SK-N-SH treated with all-trans-retinoic acid at 6 μM for 48 hours (cell line): Measurements from ENCODE around the gene TMEM59L.

Experiments used
- ATAC-seq: fragments of 200-7000 bp; cut with Tn5 transposase; 3 replicates; pipeline ENCODE4 v1.9.1; 2020; ENCODE audit warnings: mild to moderate bottlenecking, moderate library complexity
- ARNTL ChIP-seq: fragments of 450-650 bp; formaldehyde crosslinking; IDR thresholded peaks from 2 replicates; pipeline ENCODE4 v1.5.0; 2020; ENCODE audit warnings: low read depth, mild to moderate bottlenecking, moderate library complexity, borderline replicate concordance
- BACH2 ChIP-seq: fragments of 250-450 bp; sonication (Bioruptor Pico); IDR thresholded peaks from 2 replicates; pipeline ENCODE4 v1.9.0; 2021; ENCODE audit warnings: mild to moderate bottlenecking, borderline replicate concordance
- CSDC2 ChIP-seq: fragments of 250-450 bp; sonication (Bioruptor Pico); IDR thresholded peaks from 2 replicates; pipeline ENCODE4 v1.5.0; 2020; ENCODE audit warnings: mild to moderate bottlenecking, moderate library complexity
- ESRRG ChIP-seq: fragments of 250-450 bp; sonication (Bioruptor Pico); IDR thresholded peaks from 2 replicates; pipeline ENCODE4 v1.6.1; 2021; ENCODE audit warnings: mild to moderate bottlenecking
- GLIS3 ChIP-seq: fragments of 250-450 bp; sonication (Bioruptor Pico); IDR thresholded peaks from 2 replicates; pipeline ENCODE4 v1.5.0; 2020; ENCODE audit warnings: mild to moderate bottlenecking, moderate library complexity
- ISL1 ChIP-seq: fragments of 250-450 bp; sonication (Bioruptor Pico); IDR thresholded peaks from 2 replicates; pipeline ENCODE4 v2.1.2; 2022; ENCODE audit warnings: mild to moderate bottlenecking, moderate library complexity
- OSR1 ChIP-seq: fragments of 250-450 bp; sonication (Bioruptor Pico); IDR thresholded peaks from 2 replicates; pipeline ENCODE4 v1.8.0; 2022; ENCODE audit warnings: moderate library complexity, mild to moderate bottlenecking, inconsistent platforms
- PATZ1 ChIP-seq: fragments of 250-450 bp; sonication (Bioruptor Pico); IDR thresholded peaks from 2 replicates; pipeline ENCODE4 v1.8.0; 2020; ENCODE audit warnings: mild to moderate bottlenecking, moderate library complexity, borderline replicate concordance
- POU6F1 ChIP-seq: fragments of 250-450 bp; sonication (Bioruptor Pico); IDR thresholded peaks from 2 replicates; pipeline ENCODE4 v1.8.0; 2021; ENCODE audit warnings: low read depth, mild to moderate bottlenecking, moderate library complexity, borderline replicate concordance
- PPARA ChIP-seq: fragments of 250-450 bp; sonication (Bioruptor Pico); IDR thresholded peaks from 2 replicates; pipeline ENCODE4 v1.5.0; 2020; ENCODE audit warnings: mild to moderate bottlenecking, borderline replicate concordance
- RARB ChIP-seq: fragments of 250-450 bp; sonication (Bioruptor Pico); IDR thresholded peaks from 2 replicates; pipeline ENCODE4 v1.8.0; 2021; ENCODE audit warnings: mild to moderate bottlenecking, moderate library complexity
- SNAI2 ChIP-seq: fragments of 250-450 bp; sonication (Bioruptor Pico); IDR thresholded peaks from 2 replicates; pipeline ENCODE4 v1.5.0; 2020; ENCODE audit warnings: mild to moderate bottlenecking, moderate library complexity
- TCF4 ChIP-seq: fragments of 250-450 bp; sonication (Bioruptor Pico); IDR thresholded peaks from 2 replicates; pipeline ENCODE4 v1.8.0; 2021; ENCODE audit warnings: mild to moderate bottlenecking, moderate library complexity, borderline replicate concordance
- TOX ChIP-seq: fragments of 250-450 bp; sonication (Bioruptor Pico); IDR thresholded peaks from 2 replicates; pipeline ENCODE4 v1.8.0; 2021; ENCODE audit warnings: mild to moderate bottlenecking, moderate library complexity, borderline replicate concordance
- ZC3H10 ChIP-seq: fragments of 250-450 bp; sonication (Bioruptor Pico); IDR thresholded peaks from 2 replicates; pipeline ENCODE4 v1.5.1; 2021; ENCODE audit warnings: mild to moderate bottlenecking, moderate library complexity
- ZFP3 ChIP-seq: fragments of 250-450 bp; sonication (Bioruptor Pico); IDR thresholded peaks from 2 replicates; pipeline ENCODE4 v1.5.0; 2020; ENCODE audit warnings: mild to moderate bottlenecking, moderate library complexity
- ZFP30 ChIP-seq: fragments of 450-650 bp; formaldehyde crosslinking; IDR thresholded peaks from 2 replicates; pipeline ENCODE4 v1.5.0; 2022; ENCODE audit warnings: mild to moderate bottlenecking, moderate library complexity
- ZNF565 ChIP-seq: fragments of 450-650 bp; formaldehyde crosslinking; conservative IDR thresholded peaks from 2 replicates; pipeline ENCODE4 v1.5.0; 2020; ENCODE audit warnings: low read depth, mild to moderate bottlenecking, moderate library complexity
- ZNF70 ChIP-seq: fragments of 450-650 bp; formaldehyde crosslinking; IDR thresholded peaks from 2 replicates; pipeline ENCODE4 v1.5.0; 2020; ENCODE audit warnings: mild to moderate bottlenecking, moderate library complexity
- ZNF8 ChIP-seq: fragments of 450-650 bp; formaldehyde crosslinking; IDR thresholded peaks from 2 replicates; pipeline ENCODE4 v1.5.0; 2020; ENCODE audit warnings: mild to moderate bottlenecking, moderate library complexity
- TF ChIP-seq, protein P1 (sequence below): fragments of 250-450 bp; sonication (Bioruptor Pico); IDR thresholded peaks from 2 replicates; pipeline ENCODE4 v1.5.1; 2021; ENCODE audit warnings: mild to moderate bottlenecking, moderate library complexity
- TF ChIP-seq, protein P2 (sequence below): fragments of 250-450 bp; sonication (Bioruptor Pico); IDR thresholded peaks from 2 replicates; pipeline ENCODE4 v1.5.1; 2020; ENCODE audit warnings: low read depth, mild to moderate bottlenecking, moderate library complexity

The TMEM59L gene

DNA sequence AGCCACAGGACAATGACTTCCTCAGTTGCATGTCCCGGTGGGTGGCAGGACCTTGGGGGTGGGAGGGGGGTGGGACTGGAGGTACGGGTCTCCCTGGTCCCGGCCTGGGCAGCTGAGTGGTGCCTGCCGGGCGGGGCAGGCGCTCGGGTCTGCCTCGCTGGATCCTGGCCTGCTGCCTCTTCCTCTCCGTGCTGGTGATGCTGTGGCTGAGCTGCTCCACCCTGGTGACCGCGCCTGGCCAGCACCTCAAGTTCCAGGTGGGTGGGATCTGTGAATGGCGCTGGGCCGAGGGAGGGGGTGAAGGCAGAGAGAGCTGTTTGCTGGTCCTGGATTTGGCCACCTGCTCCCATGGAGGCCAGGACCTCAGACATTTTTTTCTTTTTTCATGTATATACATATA lies 5.6 kb downstream of the TMEM59L start (continued):
- TF ChIP-seq, protein P1, sequence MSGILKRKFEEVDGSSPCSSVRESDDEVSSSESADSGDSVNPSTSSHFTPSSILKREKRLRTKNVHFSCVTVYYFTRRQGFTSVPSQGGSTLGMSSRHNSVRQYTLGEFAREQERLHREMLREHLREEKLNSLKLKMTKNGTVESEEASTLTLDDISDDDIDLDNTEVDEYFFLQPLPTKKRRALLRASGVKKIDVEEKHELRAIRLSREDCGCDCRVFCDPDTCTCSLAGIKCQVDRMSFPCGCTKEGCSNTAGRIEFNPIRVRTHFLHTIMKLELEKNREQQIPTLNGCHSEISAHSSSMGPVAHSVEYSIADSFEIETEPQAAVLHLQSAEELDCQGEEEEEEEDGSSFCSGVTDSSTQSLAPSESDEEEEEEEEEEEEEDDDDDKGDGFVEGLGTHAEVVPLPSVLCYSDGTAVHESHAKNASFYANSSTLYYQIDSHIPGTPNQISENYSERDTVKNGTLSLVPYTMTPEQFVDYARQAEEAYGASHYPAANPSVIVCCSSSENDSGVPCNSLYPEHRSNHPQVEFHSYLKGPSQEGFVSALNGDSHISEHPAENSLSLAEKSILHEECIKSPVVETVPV (CRISPR knock-in tag), result no peak
- TF ChIP-seq ZFP3 (CRISPR knock-in tag) (no peak), ZFP30 (CRISPR knock-in tag) (no peak), TOX (CRISPR knock-in tag) (no peak), POU6F1 (no peak), SNAI2 (CRISPR knock-in tag) (no peak), RARB (CRISPR knock-in tag) (no peak), OSR1 (CRISPR knock-in tag) (no peak), ZNF70 (CRISPR knock-in tag) (no peak), ZNF565 (no peak), BACH2 (CRISPR knock-in tag) (no peak)
- TF ChIP-seq, all 23 proteins: peak for 0

- no peak for TF ChIP-seq ESRRG (CRISPR knock-in tag)
- no peak for TF ChIP-seq TCF4 (CRISPR knock-in tag)
- TF ChIP-seq ZFP3 (CRISPR knock-in tag), result no peak
- no peak for TF ChIP-seq BACH2 (CRISPR knock-in tag)
- TF ChIP-seq ZNF70 (CRISPR knock-in tag), result no peak
- no peak for TF ChIP-seq ZNF8 (CRISPR knock-in tag)
- no peak for ATAC-seq
Observed at GRCh38 chr19:18620311-18620710, 7.6 kb downstream of the TMEM59L start.

DNA sequence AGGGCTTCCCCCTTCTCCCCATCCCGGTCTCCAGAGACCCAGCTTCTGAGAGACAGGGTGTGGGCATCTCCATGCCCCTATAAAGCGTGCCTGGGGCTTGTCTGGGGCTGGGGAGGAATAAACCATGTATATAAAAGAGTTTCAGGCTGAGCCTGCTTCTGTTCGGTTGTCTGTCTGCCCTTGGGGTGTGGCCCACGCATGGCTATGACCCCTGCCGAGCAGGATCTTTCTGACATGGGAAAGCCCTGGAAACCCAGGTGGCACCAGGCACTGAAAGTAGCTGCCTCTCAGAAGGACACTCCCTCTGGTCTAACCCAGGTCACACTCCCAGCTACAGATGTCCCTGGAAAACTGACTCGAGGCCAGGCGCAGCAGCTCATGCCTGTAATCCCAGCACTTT lies 8.2 kb downstream of the TMEM59L start:
- TF ChIP-seq CSDC2 (CRISPR knock-in tag) (no peak), ZFP3 (CRISPR knock-in tag) (no peak), ZNF565 (no peak)

DNA sequence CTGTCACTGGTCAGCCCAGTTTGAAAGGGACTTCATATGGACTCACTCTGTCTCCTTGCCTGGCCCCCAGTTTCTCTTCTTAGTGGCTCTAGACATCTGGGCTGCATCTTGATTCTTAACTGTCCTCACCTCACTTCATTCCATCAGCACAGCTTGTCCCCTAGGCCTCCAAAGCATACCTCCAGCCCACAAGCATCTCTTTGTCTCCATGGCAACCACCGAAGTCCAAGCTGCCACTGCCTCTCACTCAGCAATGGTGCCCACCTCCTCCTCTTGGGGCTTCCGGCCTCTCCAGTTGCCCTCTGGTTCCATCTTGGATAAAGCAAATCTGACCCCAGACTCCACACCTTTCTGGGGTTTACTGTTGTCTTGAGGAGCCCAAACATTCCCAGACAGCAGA lies 14.2 kb downstream of the TMEM59L start:
- ATAC-seq, result no peak
- TF ChIP-seq, protein P1 (CRISPR knock-in tag), result no peak
- no peak for TF ChIP-seq PATZ1 (CRISPR knock-in tag)
- no peak for TF ChIP-seq TCF4 (CRISPR knock-in tag)
- TF ChIP-seq RARB (CRISPR knock-in tag), result no peak
- TF ChIP-seq, protein P2, sequence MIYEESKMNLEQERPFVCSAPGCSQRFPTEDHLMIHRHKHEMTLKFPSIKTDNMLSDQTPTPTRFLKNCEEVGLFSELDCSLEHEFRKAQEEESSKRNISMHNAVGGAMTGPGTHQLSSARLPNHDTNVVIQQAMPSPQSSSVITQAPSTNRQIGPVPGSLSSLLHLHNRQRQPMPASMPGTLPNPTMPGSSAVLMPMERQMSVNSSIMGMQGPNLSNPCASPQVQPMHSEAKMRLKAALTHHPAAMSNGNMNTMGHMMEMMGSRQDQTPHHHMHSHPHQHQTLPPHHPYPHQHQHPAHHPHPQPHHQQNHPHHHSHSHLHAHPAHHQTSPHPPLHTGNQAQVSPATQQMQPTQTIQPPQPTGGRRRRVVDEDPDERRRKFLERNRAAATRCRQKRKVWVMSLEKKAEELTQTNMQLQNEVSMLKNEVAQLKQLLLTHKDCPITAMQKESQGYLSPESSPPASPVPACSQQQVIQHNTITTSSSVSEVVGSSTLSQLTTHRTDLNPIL, result no peak
- no peak for TF ChIP-seq ZC3H10 (CRISPR knock-in tag)
- no peak for TF ChIP-seq ZNF70 (CRISPR knock-in tag)
- TF ChIP-seq POU6F1, result no peak
- no peak for TF ChIP-seq CSDC2 (CRISPR knock-in tag)
- TF ChIP-seq ARNTL (CRISPR knock-in tag), result no peak
- TF ChIP-seq BACH2 (CRISPR knock-in tag), result no peak
- TF ChIP-seq TOX (CRISPR knock-in tag), result no peak
- TF ChIP-seq ISL1 (CRISPR knock-in tag), result no peak
- TF ChIP-seq ZFP30 (CRISPR knock-in tag), result no peak
- no peak for TF ChIP-seq PPARA (CRISPR knock-in tag)
- no peak for TF ChIP-seq SNAI2 (CRISPR knock-in tag)
- no peak for TF ChIP-seq ZNF565
- TF ChIP-seq GLIS3 (CRISPR knock-in tag), result no peak
- no peak for TF ChIP-seq OSR1 (CRISPR knock-in tag)

More for the DNA sequence above, 8.2 kb downstream of the TMEM59L start:
- ATAC-seq, result no peak
